Type B pancreatic cell (in vitro differentiated cells): Measurements from ENCODE around the gene UBR2. TPM values are rescaled to one million over a fixed set of nuclear protein-coding genes. Genes with fewer than 3 reads are reported as not detected.
A peak's percentile ranks its signal among the peaks of the same experiment; 100 is the strongest.

Experiments
- DNase-seq: peaks from one replicate; pipeline ENCODE4 v3.0.0; 2021; ENCODE audit warnings: mixed read lengths; ENCODE audit not compliant: unreplicated experiment; ENCODE audit errors: extremely low spot score
- H3K27ac Mint-ChIP-seq: 2 replicates; pipeline ENCODE4 v1.8.0; 2021; ENCODE audit warnings: mild to moderate bottlenecking, mixed read lengths
- H3K27me3 Mint-ChIP-seq: 2 replicates; pipeline ENCODE4 v1.8.0; 2021; ENCODE audit warnings: mixed read lengths
- H3K36me3 Mint-ChIP-seq: 2 replicates; pipeline ENCODE4 v1.8.0; 2021; ENCODE audit warnings: mixed read lengths
- H3K4me1 Mint-ChIP-seq: one replicate; pipeline ENCODE4 v1.8.0; 2021; ENCODE audit warnings: mixed read lengths; ENCODE audit not compliant: unreplicated experiment
- H3K4me3 Mint-ChIP-seq: 2 replicates; pipeline ENCODE4 v1.8.0; 2021; ENCODE audit warnings: mild to moderate bottlenecking, mixed read lengths
- H3K9me3 Mint-ChIP-seq: 2 replicates; pipeline ENCODE4 v1.8.0; 2021; ENCODE audit warnings: mixed read lengths
- total RNA-seq: library from RNA; stranded (reverse); gene quantifications from 2 replicates; pipeline ENCODE4 v1.2.1, GENCODE V29; 2021; ENCODE audit warnings: low replicate concordance
- TF ChIP-seq, protein P1 (sequence below): fragments of 200-600 bp; sonication (generic); conservative IDR thresholded peaks from 2 replicates; pipeline ENCODE4 v1.5.0; 2021; ENCODE audit warnings: antibody characterized with exemption, mild to moderate bottlenecking

Gene UBR2
- total RNA-seq, 1 donor from 2014 or later: 26.6 TPM

DNA sequence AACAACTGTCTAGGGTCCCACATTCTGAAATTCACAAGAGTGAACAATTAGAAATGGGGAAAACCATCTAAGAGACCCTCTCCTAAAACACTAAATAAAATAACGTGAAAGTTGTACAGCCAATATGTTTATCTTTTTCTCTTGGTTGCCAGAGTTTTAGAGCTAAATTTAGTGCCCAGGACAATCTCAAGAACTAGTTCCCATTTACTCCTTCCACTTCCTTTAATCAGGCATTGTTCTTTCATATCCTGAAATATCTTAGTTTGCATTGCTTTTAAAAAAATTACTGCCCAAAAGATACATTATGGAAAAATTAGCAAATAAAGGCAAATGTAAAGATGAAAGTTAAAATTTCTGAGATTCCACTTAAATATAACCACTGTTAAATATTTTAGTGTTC lies 33.1 kb upstream of the UBR2 start:
- no peak for DNase-seq
- Mint-ChIP-seq H3K9me3 (no peaks in the 10 kb centered on the region), H3K4me1 (no peaks in the 10 kb centered on the region), H3K27ac (no peak overlapping the region), H3K4me3 (no peak overlapping the region), H3K36me3 (no peaks in the 10 kb centered on the region), H3K27me3 (no peaks in the 10 kb centered on the region)
- TF ChIP-seq, protein P1, sequence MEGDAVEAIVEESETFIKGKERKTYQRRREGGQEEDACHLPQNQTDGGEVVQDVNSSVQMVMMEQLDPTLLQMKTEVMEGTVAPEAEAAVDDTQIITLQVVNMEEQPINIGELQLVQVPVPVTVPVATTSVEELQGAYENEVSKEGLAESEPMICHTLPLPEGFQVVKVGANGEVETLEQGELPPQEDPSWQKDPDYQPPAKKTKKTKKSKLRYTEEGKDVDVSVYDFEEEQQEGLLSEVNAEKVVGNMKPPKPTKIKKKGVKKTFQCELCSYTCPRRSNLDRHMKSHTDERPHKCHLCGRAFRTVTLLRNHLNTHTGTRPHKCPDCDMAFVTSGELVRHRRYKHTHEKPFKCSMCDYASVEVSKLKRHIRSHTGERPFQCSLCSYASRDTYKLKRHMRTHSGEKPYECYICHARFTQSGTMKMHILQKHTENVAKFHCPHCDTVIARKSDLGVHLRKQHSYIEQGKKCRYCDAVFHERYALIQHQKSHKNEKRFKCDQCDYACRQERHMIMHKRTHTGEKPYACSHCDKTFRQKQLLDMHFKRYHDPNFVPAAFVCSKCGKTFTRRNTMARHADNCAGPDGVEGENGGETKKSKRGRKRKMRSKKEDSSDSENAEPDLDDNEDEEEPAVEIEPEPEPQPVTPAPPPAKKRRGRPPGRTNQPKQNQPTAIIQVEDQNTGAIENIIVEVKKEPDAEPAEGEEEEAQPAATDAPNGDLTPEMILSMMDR: no peak

DNA sequence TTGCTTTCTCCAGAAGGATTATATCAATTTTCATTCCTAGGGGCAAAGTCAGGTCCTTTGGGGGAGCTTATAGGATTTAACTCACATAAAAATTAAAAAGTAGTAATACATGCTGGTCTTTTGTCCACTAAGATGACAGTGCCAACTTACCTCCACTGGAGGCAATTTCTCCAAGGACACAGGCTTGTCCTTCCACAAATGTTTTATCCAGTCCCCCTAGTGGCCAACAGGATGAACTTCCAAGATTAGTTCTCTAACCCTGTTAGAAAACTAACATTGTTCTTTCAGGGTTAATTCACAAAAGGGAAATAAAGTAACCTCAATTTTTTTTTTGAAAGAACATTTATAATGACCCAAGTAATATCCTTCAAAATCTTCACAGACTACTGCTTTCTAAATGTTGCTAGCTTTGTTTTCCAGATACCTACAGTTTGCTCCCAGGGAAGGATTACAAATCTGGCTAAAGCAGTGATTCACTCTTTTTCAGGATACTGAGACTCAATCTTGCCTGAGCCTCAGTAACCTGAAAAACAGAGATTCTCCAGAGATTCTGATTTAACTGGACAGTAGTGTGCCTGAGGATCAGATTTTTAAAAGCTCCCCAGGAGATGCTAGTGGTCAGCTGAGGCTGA lies 31.7 kb upstream of the UBR2 start:
- Mint-ChIP-seq H3K4me1 (no peaks in the 10 kb centered on the region), H3K27me3 (no peaks in the 10 kb centered on the region), H3K4me3 (no peak overlapping the region), H3K36me3 (no peaks in the 10 kb centered on the region), H3K27ac (no peak overlapping the region), H3K9me3 (no peaks in the 10 kb centered on the region)
- TF ChIP-seq, protein P1: peak; percentile 94
- no peak for DNase-seq

DNA sequence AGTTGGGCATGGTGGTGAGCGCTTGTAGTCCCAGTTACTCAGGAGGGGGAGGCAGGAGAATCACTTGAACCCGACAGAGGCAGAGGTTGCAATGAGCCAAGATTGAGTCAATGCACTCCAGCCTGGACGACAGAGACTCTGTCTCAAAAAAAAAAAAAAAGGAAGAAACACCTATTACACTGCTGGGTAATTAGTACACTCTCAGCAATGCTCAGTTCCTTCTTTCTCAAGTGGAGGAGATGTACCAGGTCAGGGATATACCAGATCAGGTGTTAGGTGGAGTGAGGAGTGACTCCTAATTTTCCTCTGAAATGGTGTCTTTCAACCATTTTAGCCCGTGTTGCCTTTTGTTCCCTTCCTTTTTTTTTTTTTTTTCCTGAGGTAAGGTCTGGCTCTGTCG lies 30.0 kb upstream of the UBR2 start:
- H3K9me3 Mint-ChIP-seq: no peaks in the 10 kb centered on the region
- H3K27me3 Mint-ChIP-seq: no peaks in the 10 kb centered on the region
- no peaks in the 10 kb centered on the region for H3K4me1 Mint-ChIP-seq
- no peak overlapping the region for H3K27ac Mint-ChIP-seq
- DNase-seq: no peak
- H3K4me3 Mint-ChIP-seq: no peak overlapping the region
- no peaks in the 10 kb centered on the region for H3K36me3 Mint-ChIP-seq
- TF ChIP-seq, protein P1: no peak

DNA sequence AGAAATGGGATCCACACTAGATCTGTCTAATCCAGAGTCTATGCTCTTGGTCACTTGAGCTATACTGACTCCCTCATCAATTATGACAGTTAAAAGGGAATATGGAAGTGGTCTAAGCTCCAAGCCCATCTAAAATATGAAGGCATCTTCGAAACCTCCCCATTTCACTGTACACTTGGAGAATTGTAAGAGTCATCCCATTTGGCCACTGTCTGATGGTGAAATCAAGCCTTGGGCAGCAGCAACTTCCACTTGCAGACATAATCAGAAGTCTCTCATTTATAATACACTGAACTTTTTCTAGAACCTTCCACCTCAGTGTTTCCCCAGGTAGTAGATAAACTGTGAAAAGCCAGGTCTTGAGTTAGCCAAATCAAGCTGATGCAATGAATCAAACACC lies 26.3 kb upstream of the UBR2 start:
- Mint-ChIP-seq H3K4me1 (no peaks in the 10 kb centered on the region), H3K27me3 (peaks cover 3% of the 10 kb centered on the region), H3K9me3 (no peaks in the 10 kb centered on the region), H3K36me3 (no peaks in the 10 kb centered on the region), H3K4me3 (no peak overlapping the region), H3K27ac (no peak overlapping the region)
- TF ChIP-seq, protein P1: no peak
- DNase-seq: no peak

DNA sequence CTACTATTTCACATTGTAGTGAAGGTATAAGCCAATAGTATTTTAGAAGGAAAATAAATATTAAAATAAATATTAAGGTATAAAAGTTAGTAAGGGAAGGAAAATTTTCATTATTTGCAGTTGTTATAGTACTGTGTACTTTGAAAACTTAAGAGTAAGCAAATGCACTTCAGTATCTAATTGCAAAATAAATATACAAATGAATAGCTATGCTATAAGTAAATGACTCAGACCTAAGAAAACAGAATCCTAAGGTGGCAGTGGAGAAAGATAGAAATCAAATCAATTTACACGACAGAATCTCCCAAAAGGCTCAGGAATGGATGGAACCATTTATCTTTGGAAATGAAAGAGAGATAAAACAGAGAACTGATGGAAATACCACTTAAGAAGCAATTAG lies 24.7 kb upstream of the UBR2 start:
- H3K36me3 Mint-ChIP-seq: no peaks in the 10 kb centered on the region
- peaks cover 3% of the 10 kb centered on the region for H3K27me3 Mint-ChIP-seq
- no peaks in the 10 kb centered on the region for H3K4me1 Mint-ChIP-seq
- no peak overlapping the region for H3K4me3 Mint-ChIP-seq
- no peak for DNase-seq
- H3K27ac Mint-ChIP-seq: no peak overlapping the region
- H3K9me3 Mint-ChIP-seq: no peaks in the 10 kb centered on the region
- TF ChIP-seq, protein P1: no peak

DNA sequence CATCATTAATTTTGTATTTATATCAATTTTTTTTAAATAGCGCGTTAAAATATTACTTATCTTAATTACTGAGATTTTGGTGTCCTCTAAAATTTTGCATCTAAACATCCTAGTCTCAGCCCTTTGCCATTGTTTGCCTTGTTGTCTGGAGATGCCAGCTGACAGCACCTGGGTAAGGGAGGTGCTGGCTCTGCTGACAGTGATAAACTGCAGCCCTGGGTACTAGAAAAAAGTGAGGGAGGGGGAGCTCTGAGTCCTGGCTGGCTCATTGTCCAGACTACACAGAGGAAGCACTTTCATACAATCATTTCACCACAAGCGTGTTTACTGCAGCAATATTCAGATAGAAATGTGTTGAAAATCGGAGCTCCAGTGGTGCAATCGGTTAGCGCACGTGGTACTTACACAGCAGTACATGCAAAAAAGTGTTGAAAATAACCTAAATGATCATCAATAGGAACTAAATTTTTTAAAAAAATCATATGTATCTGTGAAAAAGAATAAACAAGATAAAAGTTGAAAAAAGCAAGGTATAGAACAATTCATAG lies 18.5 kb upstream of the UBR2 start:
- DNase-seq: no peak
- peaks cover 9% of the 10 kb centered on the region for H3K27me3 Mint-ChIP-seq
- H3K27ac Mint-ChIP-seq: no peak overlapping the region

More for the DNA sequence above, 18.5 kb upstream of the UBR2 start:
- TF ChIP-seq, protein P1: peak; percentile 18
- H3K36me3 Mint-ChIP-seq: no peaks in the 10 kb centered on the region
- H3K4me1 Mint-ChIP-seq: peaks cover 11% of the 10 kb centered on the region
- no peak overlapping the region for H3K4me3 Mint-ChIP-seq
- H3K9me3 Mint-ChIP-seq: no peaks in the 10 kb centered on the region
